GM12892 (cell line): ENCODE measurements around the gene PPP1R9B.

Source experiments
- POLR2A ChIP-seq: IDR thresholded peaks from 2 replicates; pipeline ENCODE4 v1.6.1; 2011; ENCODE audit warnings: low read depth, low read length, control low read depth
- POLR2AphosphoS5 ChIP-seq: IDR thresholded peaks from 2 replicates; pipeline ENCODE4 v1.6.1; 2011; ENCODE audit warnings: low read depth, low read length, control low read depth

DNA sequence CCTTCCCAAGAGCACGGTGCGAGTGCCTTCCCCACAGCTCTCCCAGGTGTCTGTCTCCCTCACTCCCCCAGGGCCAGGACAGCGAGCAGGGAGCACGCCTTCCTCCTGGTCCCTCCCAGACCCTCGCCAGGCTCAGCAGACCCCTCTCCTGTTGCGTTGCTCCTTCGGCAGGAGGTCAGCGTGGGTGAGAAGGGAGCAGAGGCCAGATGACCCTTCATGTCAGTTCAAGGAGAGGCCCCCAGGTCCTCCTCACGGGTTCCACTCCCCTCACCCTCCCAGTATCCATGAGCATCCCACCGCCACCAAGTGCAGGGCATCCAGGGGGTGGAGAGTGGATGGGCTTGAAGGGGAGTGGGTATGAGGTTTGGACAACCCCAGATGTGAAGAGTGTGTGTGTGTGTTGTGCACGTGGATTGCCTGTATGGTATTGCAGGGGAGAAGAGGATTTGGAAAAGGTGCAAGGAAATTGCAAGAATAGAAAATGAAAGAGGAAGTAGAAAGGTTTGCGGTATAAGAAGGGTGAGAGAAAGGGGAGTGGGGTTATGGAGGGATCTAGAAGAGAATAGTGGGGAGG, 33.0 kb upstream of the PPP1R9B start:
- TF ChIP-seq POLR2A: no peak
- no peak for TF ChIP-seq POLR2AphosphoS5
